Measurements from ENCODE around the gene FBXO47.

Gene FBXO47

DNA sequence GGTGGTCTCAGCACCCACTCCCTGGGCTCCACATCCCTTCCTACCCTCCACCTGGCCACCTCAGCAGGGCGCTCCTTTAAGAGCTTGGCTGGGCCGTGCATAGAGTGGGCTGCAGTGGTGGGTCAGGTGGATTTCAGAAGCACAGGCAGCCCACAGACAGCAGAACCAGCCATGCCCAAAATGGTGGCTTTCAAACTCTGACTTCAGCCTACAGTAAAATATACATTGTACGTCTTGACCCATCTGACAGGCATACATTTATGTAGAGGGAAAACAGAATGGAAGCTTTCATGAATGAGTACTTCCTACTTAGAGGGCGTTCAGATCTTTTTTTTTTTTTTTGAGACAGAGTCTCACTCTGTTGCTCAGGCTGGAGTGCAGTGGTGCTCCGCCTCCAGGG lies 67.8 kb downstream of the FBXO47 start:
- no peak for DNase-seq

GRCh38 chr17:38898812-38899348 lies 68.3 kb downstream of the FBXO47 start:
- peak; percentile 95 for DNase-seq

DNA sequence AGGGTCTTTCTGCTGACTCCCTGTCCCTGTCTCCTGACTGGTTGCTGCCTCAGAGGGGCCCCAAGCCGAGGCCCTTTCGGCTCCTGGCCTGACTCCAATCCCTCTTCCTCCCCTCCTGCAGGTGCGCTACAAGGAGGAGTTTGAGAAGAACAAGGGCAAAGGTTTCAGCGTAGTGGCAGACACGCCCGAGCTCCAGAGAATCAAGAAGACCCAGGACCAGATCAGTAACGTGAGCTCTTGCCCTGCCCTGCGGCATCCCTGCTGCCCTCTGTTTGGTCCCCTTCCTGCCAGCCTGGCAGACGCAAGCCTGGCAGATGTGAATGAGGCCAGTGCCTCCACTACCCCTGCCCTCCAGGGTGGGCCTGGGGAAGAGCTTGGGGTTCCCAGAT lies 68.9 kb downstream of the FBXO47 start:
- DNase-seq: peak; percentile 89

GRCh38 chr17:38897671-38898290 lies 69.4 kb downstream of the FBXO47 start:
- peak; percentile 60 for DNase-seq

DNA sequence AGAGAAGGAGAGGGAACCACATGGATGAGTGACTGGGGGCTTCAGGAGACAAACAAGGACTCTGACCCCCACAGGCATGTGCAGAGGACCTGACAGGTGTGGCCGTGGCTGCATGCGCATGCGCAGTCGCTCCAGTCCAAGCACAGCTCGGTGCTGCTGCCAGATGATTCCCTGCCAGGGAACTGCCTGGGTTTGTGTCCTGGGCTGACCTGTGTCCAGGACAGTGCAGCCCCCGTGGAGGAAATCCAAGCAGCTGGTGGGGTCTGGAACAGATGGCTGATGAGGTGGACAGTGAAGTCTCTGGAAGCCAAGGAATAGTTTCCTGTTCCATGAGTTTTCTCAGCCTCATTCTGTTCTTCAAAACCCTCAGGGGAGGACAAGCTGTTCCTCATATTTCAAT lies 70.0 kb downstream of the FBXO47 start:
- no peak for DNase-seq

DNA sequence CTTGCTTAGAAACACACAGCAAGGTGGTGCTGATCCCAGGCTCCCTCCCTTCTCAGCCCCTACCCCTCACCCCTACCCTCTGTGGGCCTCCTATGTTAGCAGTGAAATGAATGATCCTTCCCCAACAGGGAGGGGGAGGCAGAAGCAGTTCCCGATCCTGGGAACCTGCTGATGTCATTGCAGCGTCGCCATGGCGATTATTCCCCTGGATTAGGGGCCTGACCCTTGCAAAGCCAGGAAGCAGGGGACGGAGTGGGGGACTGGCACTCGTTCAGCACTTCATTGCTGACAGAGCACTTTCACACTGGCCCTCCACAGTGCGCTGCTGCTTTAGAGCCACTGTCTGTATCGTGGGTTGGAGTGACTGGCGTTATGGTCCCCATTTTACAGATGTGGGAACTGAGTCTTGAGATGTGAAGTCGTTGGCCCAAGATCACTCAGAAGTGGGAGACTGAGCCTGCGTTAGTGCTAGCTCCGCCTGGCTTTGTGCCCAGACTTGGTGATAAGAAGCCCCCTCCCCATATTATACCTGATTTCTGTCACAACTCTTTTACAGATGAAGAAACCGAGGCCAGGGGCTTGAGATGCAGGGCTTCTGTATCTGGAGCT lies 70.8 kb downstream of the FBXO47 start:
- DNase-seq: no peak

DNA sequence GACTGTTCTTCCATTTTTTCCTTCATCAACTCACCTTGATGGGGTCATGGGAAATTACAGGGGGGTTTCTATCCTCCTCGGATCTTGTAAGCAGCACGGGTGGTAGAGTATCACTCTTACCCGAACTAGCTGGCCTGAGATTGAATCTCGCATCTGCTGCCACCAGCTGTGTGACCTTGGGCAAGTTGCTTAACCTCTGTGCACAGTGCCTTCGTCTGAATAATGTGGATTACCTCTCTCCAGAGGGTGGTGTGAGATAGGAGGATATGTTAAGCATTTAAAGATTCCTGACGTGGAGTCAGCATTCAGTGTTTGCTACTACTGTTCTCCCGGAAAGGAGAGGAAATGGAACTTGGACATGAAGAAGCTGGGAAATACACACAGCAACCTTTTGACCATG lies 72.9 kb downstream of the FBXO47 start:
- no peak for DNase-seq

DNA sequence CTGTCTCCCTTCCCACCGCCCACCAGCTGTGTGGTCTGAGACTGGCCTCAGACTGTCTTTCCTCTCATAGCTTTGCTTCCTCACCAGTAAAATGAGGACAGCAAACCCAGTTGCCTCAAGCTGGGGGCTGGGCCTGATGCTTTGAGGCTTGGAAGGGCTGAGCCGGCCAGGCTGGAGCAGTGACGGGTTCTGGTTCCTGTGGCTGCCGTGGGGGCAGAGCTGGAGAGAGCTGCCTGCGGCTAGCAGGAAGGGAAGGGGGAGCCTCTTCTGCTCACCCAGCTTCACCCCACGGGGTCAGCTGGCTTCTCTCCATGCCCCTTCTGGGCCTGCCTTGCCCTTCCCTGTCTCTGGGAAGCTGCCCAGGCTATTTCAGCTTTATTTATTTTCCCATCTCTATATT lies 73.6 kb downstream of the FBXO47 start:
- no peak for DNase-seq

- DNase-seq: no peak
These were observed 74.1 kb downstream of the FBXO47 start for GRCh38 chr17:38893113-38893512.

DNA sequence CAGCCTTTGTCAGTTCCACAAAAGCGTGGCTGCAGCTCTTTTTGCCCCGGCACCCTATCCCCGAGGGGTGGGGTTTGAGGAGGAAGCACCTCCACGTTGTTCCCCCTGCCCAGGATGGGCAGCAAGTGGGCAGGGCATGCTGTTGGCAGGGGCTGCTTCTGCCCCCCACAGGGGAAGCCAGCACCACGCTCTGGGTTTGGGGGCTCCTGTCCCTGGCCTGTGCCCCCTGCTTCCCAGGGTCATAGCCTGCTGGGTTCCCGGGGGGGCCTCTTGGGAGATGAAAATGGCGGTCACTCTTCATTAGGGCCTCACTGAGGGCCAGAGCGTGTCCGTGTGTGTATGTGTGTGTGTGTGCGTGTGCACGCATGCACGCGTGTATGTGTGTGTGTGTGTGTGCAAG lies 74.6 kb downstream of the FBXO47 start:
- DNase-seq: no peak

- no peak for DNase-seq
These were observed 75.1 kb downstream of the FBXO47 start for GRCh38 chr17:38892083-38892482.

GRCh38 chr17:38891441-38891840 lies 75.8 kb downstream of the FBXO47 start:
- DNase-seq: no peak

DNA sequence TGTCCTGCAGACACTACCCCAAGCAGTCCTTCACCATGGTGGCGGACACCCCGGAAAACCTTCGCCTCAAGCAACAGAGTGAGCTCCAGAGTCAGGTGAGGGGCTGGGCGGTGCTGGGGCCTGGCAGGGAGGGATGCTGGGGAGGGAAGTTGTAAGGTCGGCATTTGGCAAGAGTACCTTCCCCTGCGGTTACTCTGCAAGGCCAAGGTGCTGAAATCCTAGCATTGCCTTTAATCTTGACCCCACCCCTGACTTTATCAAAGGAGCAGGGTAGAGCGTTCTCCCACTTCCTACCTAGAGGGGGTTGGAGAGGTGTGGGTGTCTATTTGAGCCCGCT lies 76.8 kb downstream of the FBXO47 start:
- DNase-seq: no peak

- DNase-seq: no peak
These were observed 77.3 kb downstream of the FBXO47 start for GRCh38 chr17:38889745-38890409.

DNA sequence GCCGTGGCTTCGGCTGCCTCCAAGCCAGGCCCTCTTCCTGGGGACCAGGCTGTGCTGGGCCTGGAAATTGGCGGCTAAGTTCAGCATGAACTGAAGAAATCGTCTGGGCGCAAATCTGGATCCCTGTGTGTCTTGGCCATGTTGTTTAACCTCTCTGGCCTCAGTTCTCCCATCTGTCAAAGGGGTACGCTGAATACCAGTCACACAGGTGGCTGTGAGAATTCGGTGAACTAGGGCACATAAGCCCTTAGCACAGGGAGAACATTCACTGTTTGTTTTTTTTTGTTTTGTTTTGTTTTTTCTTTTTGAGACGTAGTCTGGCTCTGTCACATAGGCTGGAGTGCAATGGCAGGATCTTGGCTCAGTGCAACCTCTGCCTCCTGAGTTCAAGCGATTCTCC lies 78.4 kb downstream of the FBXO47 start:
- DNase-seq: no peak

GRCh38 chr17:38886643-38887010 lies 80.6 kb downstream of the FBXO47 start:
- DNase-seq: no peak
